AG04449 (cell line): ENCODE results near the gene CASD1.

ENCODE experiments used
- CTCF ChIA-PET: fragments of 350-600 bp; formaldehyde crosslinking; extraction: SDS; loops from one replicate; lab custom pipeline; 2021; ENCODE audit warnings: antibody characterized with exemption; lab: Yijun Ruan, JAX
- POLR2A ChIA-PET: fragments of 400-600, 350-600 bp; formaldehyde crosslinking; extraction: SDS; loops from one replicate; lab custom pipeline; 2020; ENCODE audit warnings: antibody characterized with exemption, inconsistent platforms; lab: Yijun Ruan, JAX
- DNase-seq: peaks from one replicate; pipeline ENCODE4 v3.0.0-alpha.2; 2010; ENCODE audit warnings: low read depth, low spot score
- H3K4me3 ChIP-seq: 2 replicates; pipeline ENCODE4 v1.5.1; 2011; ENCODE audit warnings: low read depth, mild to moderate bottlenecking, control low read depth, low read length
- TF ChIP-seq, protein P1 (sequence below): IDR thresholded peaks from one replicate; pipeline ENCODE4 v1.5.1; 2011; ENCODE audit warnings: mild to moderate bottlenecking, moderate library complexity, low read length, control low read depth, inconsistent platforms; ENCODE audit not compliant: insufficient read depth; ENCODE audit errors: missing control alignments

The CASD1 gene

GRCh38 chr7:94478648-94479214, 30.9 kb upstream of the CASD1 start:
- CTCF ChIA-PET: no interaction called here

DNA sequence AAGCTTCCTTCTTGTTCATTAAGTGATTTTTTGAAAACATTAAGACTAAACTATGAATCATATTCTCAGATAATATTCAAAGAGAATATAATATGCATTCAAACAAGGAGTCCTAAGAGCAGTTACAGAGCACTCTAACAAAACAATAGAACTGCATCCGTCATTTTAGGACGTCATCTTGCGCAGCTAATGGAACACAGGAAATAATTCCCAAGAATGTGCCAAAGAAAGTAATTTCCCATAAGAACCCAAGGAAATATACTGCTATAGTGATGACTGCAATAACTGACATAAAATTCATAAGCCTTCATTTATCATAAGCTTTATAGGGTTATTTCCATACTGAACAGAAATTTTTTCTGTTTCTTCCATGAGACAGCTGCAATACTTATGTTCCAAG, 28.3 kb upstream of the CASD1 start:
- CTCF ChIA-PET: no interaction called here
- TF ChIP-seq, protein P1, sequence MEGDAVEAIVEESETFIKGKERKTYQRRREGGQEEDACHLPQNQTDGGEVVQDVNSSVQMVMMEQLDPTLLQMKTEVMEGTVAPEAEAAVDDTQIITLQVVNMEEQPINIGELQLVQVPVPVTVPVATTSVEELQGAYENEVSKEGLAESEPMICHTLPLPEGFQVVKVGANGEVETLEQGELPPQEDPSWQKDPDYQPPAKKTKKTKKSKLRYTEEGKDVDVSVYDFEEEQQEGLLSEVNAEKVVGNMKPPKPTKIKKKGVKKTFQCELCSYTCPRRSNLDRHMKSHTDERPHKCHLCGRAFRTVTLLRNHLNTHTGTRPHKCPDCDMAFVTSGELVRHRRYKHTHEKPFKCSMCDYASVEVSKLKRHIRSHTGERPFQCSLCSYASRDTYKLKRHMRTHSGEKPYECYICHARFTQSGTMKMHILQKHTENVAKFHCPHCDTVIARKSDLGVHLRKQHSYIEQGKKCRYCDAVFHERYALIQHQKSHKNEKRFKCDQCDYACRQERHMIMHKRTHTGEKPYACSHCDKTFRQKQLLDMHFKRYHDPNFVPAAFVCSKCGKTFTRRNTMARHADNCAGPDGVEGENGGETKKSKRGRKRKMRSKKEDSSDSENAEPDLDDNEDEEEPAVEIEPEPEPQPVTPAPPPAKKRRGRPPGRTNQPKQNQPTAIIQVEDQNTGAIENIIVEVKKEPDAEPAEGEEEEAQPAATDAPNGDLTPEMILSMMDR: no peak

More at GRCh38 chr7:94478648-94479214, 30.9 kb upstream of the CASD1 start:
- POLR2A ChIA-PET: no interaction called here
- TF ChIP-seq, protein P1: no peak
- H3K4me3 ChIP-seq: no peak overlapping the region
- DNase-seq: no peak

GRCh38 chr7:94482796-94483195, 26.8 kb upstream of the CASD1 start:
- TF ChIP-seq, protein P1: no peak
- POLR2A ChIA-PET: no interaction called here
- CTCF ChIA-PET: no interaction called here

More for the DNA sequence above, 28.3 kb upstream of the CASD1 start:
- DNase-seq: no peak
- POLR2A ChIA-PET: no interaction called here
- no peak overlapping the region for H3K4me3 ChIP-seq

DNA sequence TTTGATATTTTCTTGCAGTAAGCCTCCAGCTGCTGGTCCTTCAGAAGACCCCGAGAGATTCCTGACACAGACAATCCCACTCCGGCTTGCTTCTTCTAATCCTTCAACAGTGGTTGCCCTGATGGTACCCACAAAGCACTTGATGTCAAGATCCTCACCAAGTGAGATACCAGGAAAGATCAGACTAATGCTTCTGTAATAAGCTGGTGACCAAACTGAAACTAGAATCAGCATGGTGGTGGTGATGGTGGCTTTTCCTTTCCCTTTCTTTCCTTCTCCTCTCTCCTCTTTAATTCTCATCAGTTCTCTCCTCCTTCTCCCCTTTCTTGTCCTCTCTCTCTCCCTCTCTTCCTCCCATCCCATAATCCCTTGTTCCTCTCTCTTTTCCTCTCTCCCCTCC, 25.8 kb upstream of the CASD1 start:
- ChIA-PET POLR2A (no interaction called here), CTCF (interaction anchor here (0.6 kb wide), 1 partner anchor 498 kb away, joined by 4 read pairs; no protein-coding TSS in a partner anchor)
- H3K4me3 ChIP-seq: no peak overlapping the region
- TF ChIP-seq, protein P1: no peak
- DNase-seq: no peak

More at GRCh38 chr7:94482796-94483195, 26.8 kb upstream of the CASD1 start:
- no peak for DNase-seq
- H3K4me3 ChIP-seq: no peak overlapping the region

- no peak overlapping the region for H3K4me3 ChIP-seq
- CTCF ChIA-PET: no interaction called here
- no peak for DNase-seq
- TF ChIP-seq, protein P1: no peak
- POLR2A ChIA-PET: no interaction called here
Observed at GRCh38 chr7:94486216-94486615, 23.4 kb upstream of the CASD1 start.

- ChIA-PET POLR2A (no interaction called here), CTCF (no interaction called here)
- H3K4me3 ChIP-seq: no peak overlapping the region
- DNase-seq: no peak
- TF ChIP-seq, protein P1: no peak
Observed at GRCh38 chr7:94491410-94491809, 18.2 kb upstream of the CASD1 start.
